Activated T-helper 1 cell treated with anti-CD3 and anti-CD28 coated beads, Interleukin-2, amount 50 U/mL, for 16 hours (primary cell): ENCODE data around the gene CSTA.
"Not testable (repeated sequence)": the region's sequence is repeated elsewhere in the genome, so short reads cannot be mapped to it uniquely, and the experiment has no call there.

Source experiments
- DNase-seq, 2 donors: peaks; one replicate each; pipeline ENCODE4 v3.0.0-alpha.2; 2020; ENCODE audit warnings: low read depth in 1 of 2, low spot score in 1 of 2

The CSTA gene

GRCh38 chr3:122322095-122323075, 2.7 kb upstream of the CSTA start:
- DNase-seq, result no peak

GRCh38 chr3:122325769-122326168, 721 bp downstream of the CSTA start:
- DNase-seq, result no peak

- DNase-seq, result no peak
These were observed 6.8 kb downstream of the CSTA start for GRCh38 chr3:122331886-122332285.

- no peak for DNase-seq
These were observed 7.5 kb downstream of the CSTA start for GRCh38 chr3:122332551-122332950.

GRCh38 chr3:122342803-122343202, 17.8 kb downstream of the CSTA start:
- DNase-seq, result no peak

GRCh38 chr3:122343654-122344053, 18.6 kb downstream of the CSTA start:
- no peak for DNase-seq

- DNase-seq, result no peak
These were observed 24.1 kb downstream of the CSTA start for GRCh38 chr3:122349171-122349570.

- DNase-seq, result no peak
These were observed 25.9 kb downstream of the CSTA start for GRCh38 chr3:122350814-122351418.

- no peak for DNase-seq
These were observed 26.6 kb downstream of the CSTA start for GRCh38 chr3:122351612-122352011.

- DNase-seq, result no peak
These were observed 28.2 kb downstream of the CSTA start for GRCh38 chr3:122353215-122353614.

GRCh38 chr3:122353893-122354401, 28.9 kb downstream of the CSTA start:
- no peak for DNase-seq

- no peak for DNase-seq
These were observed 30.6 kb downstream of the CSTA start for GRCh38 chr3:122355612-122356011.

- no peak for DNase-seq
These were observed 31.4 kb downstream of the CSTA start for GRCh38 chr3:122356402-122356801.

- DNase-seq, result no peak
These were observed 33.0 kb downstream of the CSTA start for GRCh38 chr3:122357828-122358702.

GRCh38 chr3:122358703-122359032, 33.6 kb downstream of the CSTA start:
- no peak for DNase-seq

- DNase-seq, result no peak
These were observed 37.0 kb downstream of the CSTA start for GRCh38 chr3:122362026-122362425.

- no peak for DNase-seq
These were observed 39.4 kb downstream of the CSTA start for GRCh38 chr3:122364490-122364889.

- no peak for DNase-seq
These were observed 40.0 kb downstream of the CSTA start for GRCh38 chr3:122365073-122365472.

- DNase-seq, result not testable (repeated sequence)
These were observed 40.7 kb downstream of the CSTA start for GRCh38 chr3:122365582-122366378.

- no peak for DNase-seq
These were observed 41.3 kb downstream of the CSTA start for GRCh38 chr3:122366379-122366749.

- no peak for DNase-seq
These were observed 49.0 kb downstream of the CSTA start for GRCh38 chr3:122374034-122374433.
